ENCODE measurements around the gene THEM5.

DNA sequence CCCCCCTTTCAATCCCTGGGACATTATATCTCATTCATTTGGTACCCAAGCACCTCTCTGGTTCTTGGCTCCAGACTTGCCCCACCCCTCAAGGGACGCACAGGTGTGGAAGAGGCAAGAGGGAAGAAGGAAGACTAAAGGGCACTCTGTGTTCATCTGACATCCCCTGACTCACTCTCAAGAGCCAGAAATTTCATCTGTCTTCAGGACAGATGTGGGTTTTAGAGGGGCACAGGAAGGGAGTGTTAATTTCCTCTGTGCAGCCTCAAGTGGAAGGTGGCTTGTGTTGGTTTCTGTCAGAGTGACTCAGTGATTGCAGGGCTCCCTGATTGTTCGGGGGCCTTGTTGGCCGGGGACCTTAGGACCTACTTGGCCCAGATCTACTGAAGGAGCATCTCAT lies 16.3 kb downstream of the THEM5 start:
- TF ChIP-seq GATA2 (IDR thresholded peaks at IDR 0.05; ENCODE audit: low read depth, low read length) (no peak), GATA3 (IDR thresholded peaks at IDR 0.05; ENCODE audit: low read depth, low read length) (no peak)
